Stimulated activated CD4-positive, alpha-beta T cell treated with anti-CD3 and anti-CD28 coated beads, TNF-alpha, amount 100 ng/mL, for 1 hour (primary cell): ENCODE measurements around the gene SLC49A4.
"Not testable (repeated sequence)": the region's sequence is repeated elsewhere in the genome, so short reads cannot be mapped to it uniquely, and the experiment has no call there.

ENCODE experiments used
- DNase-seq, 3 donors: peaks; one replicate each; pipeline ENCODE4 v3.0.0-alpha.2; 2020; ENCODE audit warnings: low read depth in 3 of 3, low spot score in 1 of 3

SLC49A4 gene, protein sequence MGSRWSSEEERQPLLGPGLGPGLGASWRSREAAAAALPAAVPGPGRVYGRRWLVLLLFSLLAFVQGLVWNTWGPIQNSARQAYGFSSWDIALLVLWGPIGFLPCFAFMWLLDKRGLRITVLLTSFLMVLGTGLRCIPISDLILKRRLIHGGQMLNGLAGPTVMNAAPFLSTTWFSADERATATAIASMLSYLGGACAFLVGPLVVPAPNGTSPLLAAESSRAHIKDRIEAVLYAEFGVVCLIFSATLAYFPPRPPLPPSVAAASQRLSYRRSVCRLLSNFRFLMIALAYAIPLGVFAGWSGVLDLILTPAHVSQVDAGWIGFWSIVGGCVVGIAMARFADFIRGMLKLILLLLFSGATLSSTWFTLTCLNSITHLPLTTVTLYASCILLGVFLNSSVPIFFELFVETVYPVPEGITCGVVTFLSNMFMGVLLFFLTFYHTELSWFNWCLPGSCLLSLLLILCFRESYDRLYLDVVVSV

DNA sequence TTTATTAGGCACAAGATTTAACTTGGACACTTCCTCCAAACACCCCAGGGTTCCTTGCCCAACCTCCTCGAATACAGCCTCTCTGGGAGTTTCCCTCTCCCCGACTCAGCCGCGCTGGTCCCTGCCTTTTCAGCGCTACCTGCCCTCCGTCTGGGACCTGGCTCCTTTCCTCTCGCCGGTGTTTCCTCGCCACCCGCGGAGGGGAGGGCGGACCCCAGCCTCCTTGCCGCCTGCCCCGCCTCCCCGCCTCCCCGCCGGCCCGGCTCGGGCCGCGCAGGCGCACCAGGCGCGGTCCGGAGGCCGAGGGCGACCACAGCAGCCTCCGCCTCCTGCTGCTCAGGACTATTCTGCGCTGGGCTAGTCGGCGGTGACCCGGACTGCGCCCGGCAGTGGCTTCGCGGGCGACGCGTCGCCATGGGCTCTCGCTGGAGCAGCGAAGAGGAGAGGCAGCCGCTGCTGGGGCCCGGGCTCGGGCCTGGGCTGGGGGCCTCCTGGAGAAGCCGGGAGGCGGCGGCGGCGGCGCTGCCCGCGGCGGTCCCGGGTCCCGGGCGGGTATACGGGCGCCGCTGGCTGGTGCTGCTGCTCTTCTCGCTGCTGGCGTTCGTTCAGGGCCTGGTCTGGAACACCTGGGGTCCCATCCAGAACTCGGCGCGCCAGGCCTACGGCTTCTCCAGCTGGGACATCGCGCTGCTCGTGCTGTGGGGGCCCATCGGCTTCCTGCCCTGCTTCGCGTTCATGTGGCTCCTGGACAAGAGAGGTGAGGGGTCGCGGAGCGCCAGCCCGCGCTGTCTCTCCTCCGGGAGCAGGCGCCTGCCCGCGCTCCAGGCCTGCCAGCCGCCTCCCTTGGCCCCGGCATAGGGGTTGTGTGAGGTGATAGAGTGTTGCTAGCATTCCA lies at the start of gene SLC49A4:
Gene SLC49A4, plus strand, starts transcription at position 291 of the 895 bp plus-strand sequence. Its CDS starts 124 bp downstream, at position 415.
- peak in 2 of 3 donors; percentile 33 to 52 for DNase-seq

DNA sequence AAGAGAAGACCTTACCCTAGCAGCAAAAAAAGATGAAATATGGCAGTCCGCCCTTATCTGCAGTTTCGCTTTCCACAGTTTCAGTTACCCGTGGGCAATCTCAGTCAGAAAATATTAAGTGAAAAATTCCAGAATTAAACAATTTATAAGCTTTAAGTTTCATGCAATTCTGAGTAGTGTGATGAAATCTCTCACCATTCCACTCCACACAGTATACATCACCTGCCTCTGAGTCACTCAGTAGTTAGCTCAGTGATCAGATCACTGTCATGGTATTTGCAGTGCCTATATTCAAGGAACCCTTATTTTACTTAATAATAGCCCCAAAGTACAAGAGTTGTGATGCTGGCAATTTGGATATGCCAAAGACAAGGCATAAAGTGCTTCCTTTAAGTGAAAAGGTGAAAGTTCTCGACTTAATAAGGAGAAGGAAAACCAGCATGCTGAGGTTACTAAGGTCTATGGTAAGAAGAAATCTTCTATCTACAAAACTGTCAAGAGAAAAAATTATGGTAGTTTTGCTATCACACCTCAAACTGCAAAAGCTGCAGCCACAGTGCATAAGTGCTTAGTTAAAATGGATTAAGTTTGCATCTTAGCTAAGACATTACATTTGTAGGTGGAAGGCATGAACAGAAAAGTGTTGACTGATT lies 49.4 kb upstream of the SLC49A4 start:
- no peak for DNase-seq

DNA sequence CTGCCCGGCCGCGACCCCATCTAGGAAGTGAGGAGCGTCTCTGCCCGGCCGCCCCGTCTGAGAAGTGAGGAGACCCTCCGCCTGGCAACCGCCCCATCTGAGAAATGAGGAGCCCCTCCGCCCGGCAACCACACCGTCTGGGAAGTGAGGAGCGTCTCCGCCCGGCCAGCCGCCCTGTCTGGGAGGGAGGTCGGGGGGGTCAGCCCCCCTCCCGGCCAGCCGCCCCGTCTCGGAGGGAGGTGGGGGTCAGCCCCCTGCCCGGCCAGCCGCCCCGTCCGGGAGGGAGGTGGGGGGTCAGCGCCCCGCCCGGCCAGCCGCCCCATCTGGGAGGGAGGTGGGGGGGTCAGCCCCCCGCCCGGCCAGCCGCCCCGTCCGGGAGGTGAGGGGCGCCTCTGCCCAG lies 47.6 kb upstream of the SLC49A4 start:
- DNase-seq = not testable (repeated sequence)

DNA sequence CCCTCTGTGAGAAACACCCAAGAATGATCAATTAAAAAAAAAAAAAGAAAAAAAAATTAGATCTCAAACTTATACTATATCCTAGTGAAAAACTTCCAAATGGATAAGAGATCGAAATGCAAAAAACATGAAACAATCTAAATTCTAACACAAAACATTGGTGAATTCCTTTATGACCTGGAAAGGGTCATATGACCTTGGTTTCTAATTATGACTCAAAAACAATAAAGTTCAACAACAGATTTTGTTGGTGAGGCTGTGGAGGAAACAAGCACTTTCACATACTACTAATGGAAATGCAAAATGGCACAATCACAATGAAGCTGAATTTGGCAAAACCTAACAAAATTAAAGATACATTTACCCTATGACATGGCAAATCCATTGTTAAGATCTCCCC lies 46.5 kb upstream of the SLC49A4 start:
- DNase-seq = no peak

DNA sequence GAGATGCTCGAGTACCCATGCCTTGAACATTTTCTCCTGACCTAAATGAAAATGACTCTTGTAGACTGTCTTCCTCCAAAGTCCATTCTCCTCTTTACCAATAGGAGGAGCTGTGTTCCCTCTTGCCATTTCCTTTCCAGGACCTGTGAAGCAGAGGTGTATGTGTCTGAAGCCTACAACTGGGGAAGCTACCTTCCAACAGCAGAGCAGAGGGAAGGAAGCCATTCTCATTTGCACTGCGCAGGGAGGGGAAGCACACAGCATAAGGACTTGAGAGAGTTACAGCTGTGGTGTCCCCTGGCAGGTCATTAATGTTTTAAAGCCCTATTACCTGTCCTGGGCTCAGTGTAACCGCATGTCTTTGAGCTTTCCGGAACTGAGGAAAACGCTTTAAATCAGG lies 39.9 kb upstream of the SLC49A4 start:
- DNase-seq = no peak

DNA sequence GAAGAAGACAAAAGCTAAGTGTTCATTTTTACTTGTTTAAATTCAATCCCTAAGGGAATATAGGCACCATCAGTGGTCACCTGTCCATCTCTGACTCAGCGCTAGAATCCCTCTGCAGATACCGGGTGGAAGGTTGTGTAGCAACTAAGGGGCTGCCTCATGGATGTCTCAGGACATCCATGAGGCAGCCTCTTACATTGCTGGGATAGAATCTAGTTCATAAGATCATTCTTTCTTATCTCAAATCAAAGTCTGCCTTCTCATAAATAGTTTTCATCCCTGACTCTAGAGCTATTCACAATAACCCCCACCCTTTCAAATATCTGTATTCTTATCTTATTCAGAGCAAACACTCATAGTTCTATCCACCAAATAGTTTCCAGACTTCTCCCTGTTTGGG lies 39.4 kb upstream of the SLC49A4 start:
- DNase-seq = no peak

DNA sequence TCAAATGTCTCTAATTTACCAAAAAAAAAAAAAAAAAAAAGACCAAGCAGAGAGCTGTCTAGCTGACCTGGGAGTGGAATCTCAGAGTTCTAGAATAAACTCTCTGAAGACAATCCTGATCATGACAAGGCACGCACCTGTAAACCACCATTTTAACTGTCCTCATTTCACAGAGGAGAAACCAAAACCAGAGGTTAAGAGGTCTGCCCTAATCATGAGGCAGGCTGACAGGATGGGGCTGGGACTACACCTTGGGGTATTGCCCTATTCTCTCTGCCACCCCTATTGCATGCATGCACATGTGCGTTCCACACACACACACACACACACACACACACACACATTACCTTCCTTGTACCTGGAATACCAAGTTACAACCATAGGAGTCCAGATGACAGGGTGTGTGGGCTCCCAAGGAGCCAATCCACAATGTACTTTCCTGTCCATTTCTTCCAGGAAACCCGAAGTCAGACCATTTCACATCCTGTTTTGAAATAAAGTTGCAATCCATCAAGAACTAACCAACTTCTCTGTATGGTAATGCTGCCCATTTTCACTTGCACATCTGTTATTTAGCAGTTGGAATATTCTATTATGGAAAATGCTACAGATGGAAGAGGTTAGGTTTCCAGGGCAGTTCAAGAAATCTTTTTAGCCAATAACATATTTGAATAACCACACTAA lies 35.9 kb upstream of the SLC49A4 start:
- no peak for DNase-seq

DNA sequence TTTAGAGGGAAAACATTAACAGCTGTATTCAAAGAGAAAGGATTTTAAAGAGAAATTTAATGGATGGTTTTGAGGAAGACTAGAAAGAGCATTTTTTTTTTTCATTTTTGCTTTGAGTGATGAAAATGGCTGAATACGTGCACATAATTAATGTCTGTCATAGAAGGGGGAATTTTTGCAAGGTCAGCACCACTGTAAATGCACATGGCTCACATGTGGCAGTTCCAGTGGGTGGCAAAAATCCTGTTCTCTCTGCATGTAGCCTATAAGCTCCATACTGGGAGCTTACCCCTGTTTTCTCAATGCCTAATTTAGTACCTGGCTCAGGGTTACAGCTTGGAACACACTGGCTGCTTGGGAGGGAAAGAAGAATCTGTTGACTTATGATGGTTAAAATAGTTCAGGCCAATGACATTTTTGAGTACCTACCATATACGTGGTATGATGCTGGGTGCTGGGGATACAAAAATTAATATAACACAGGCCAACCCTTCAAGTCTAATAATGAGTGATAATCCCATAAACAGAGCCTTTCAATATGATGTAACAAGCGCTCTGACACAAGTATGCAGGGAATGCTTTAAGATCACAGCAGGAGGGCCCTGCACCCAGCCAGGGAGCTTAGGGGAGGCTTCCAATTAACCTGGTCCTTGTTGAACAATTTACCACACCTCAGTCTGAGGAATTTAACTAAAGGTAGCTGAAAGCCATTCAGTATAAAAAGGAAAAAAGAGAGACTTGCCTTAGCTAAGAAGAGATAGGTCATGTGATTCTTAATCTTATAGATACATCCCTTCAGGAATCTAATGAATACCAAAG lies 34.2 kb upstream of the SLC49A4 start:
- DNase-seq = no peak

DNA sequence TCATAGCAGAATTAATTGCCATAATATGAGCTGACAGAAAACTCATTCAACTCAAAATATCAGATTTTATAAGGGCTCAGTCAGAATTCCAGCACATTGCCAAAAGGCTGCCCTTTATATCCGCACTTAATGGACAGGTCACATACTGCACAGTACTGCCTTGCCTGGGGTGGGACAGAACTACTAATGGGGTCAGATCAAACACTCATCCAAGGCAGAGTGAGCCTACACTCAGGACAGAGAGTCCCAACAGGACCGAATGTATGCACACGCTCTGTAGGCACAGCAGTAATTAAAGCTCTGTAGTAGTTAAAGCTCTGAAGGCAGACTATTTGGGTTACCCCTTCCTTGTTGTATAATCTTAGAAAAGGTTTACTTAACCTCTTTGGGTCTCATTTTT lies 28.4 kb upstream of the SLC49A4 start:
- no peak for DNase-seq

DNA sequence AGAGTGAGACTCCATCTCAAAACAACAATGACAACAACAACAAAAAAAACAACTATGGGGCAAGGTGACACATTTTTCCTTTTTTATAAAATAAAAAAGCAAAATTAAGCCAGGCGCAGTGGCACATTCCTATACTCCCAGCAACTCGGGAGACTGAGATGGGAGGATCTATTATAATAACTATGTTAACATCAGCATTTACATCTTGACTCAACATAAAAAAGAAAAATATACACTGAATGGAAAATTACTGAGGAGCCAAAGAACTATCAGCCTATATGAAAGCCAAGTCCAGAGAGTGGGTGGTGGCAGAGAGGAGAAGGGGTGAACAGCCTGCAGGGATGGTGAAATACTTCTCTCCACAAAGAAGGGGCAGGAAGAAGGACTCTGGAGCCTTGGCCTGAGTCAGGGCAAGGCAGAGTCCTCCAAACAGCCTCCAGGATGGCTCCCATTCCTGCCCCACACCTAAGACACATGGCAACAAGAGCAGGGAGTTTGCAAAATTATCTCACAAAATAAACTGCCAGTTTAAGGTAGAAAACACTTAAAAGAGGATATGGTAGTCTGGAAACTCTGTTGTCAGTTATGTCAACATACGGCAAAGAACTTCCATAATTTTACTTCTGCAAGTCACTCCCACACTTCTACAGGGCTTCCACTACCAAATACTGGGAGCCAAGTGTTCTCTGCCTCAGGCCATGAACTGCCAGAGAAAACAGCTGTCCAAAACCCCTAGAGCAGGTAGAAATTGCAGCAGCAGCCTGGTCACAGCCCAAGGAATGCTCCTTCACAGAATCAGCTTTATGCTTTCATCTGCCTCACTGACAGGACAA lies 27.1 kb upstream of the SLC49A4 start:
- DNase-seq = no peak

DNA sequence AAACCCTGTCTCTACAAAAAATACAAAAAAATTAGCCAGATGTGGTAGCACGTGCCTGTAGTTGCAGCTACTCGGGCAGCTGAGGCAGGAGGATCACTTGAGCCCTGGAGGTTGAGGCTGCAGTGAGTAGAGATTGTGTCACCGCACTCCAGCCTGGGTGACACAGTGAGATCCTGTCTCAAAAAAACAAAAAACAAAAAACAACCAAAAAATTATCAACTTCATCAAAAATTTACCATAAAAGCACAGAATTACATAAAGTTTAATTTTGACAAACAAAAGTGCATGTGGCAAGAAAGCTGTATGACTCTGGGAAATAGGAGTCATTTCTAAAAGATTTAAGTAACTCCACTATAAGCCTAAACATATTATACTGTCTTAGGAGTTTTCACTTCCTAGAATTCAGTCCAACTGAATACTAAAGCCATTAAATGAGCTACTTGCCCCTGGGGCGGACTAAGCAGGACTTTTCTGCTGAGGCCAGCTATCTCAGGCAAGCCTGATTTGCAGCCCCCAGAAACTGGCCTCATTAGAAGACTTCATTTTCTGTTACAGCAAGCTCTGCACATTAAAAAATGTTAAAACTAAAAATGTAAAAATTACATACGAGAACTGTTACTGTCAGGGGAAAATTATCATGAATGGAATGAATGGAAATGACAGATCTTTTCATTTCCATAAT lies 24.2 kb upstream of the SLC49A4 start:
- no peak for DNase-seq

DNA sequence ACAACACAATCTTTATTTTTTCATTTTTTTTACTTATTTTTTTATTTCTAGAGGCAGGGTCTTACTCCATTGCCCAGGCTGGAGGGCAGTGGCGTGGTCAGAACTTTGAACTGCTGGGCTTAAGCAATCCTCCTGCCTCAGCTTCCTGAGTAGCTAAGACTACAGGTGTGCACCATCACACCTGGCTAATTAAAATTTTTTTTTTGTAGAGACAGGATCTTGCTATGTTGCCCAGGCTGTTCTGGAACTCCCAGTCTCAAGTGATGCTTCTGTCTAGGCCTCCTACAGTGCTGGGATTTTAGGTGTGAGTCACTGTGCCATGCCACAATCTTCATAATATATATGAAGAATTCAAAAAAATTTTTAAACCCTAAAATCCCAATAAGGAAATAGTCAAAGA lies 22.0 kb upstream of the SLC49A4 start:
- DNase-seq = no peak

DNA sequence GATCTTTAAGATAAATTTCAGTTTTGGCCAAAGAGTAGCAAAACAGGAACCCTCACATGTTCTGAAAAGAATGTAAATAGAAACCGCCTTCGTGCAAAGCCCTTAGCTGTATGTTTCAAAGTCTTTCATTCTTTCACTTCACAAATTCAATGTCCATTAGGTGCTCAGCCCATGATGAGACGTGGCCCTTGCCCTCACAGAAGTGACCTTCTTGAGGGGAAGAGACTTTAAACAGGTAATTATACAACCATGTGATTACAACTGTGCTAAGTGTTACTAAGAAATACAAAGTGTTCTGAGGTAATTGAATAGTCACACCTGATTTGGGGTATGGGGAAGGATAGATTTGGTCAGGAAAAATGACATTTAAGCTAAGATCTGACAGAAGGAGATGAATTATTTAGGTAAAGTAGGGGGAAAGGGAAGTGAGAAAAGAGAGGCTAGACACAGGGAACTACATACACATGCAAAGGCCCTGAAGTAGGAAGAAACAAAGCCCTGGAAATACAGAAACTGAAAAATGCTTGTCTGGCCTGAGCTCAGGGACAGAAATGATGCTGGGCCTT lies 20.8 kb upstream of the SLC49A4 start:
- no peak for DNase-seq

DNA sequence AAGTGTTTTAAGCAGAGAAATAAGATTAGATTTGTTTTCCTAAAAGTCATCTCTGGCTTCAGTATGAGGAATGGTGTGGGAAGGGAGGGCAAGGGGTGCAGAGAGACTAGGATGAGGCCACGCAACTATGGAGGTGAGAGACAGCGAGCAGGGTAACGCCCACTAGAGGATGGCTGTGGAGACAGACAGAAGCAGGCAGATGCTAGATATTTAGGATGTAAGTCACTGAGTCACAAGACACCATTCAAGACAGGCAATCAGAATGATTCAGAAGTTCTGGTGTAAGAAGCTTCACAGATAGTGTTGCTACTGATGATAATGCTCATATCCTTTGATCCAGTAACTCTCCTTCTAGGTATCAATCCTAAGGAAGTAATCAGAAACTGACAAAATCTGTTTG lies 20.3 kb upstream of the SLC49A4 start:
- DNase-seq = no peak

DNA sequence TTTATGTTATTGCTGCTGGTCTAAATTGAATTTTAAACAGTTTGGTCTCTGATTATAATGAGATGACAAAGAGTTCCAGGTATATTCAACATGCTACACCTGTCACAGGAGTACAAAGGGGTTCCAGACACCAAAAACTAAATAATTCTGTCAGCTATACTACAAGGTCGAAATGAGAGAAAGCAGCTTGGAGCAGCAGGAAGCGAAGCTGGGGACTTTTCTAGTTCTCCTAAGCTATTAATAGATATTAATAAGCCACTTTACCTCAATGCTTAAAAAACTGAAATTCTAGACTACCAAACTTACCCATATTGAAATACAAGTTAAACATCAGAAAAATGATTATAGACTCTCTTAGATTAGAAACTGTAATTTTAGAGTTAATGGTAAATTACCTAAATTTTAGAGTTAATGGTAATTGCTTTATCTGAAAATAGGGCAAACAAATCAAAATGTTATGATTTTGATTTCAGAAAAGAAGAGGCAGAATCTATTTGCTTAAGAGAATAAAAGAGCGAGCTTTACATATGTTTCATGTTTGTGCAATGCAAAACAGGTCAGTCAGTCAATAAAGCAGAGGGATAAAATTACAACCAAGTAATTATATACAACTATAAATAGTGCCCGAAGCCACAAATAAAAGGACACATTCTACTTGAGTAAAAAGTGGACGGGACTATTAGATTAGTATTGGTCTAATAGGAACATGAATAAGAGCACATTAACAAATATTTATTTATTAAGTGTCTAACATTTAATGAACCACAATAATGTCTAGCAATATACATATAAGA lies 18.0 kb upstream of the SLC49A4 start:
- no peak for DNase-seq

DNA sequence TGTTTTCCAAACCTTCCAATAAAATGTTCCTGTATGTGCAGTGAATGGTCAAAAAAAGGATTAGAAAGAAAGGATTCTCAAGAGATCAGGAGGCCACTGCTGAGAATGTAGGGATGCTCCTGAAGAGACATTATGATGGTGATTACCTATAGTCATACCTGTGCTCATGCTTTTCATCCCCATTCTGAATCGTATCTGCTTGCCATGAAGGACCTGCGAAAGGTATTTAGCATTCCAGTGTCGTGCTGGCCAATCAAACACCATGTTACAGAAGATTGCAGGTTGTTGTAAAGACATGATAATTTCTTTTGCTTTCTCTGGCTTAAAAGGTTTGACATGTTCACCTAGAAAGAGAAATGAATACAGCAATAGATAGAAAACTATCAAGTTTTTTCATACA lies 17.3 kb upstream of the SLC49A4 start:
- DNase-seq = no peak

DNA sequence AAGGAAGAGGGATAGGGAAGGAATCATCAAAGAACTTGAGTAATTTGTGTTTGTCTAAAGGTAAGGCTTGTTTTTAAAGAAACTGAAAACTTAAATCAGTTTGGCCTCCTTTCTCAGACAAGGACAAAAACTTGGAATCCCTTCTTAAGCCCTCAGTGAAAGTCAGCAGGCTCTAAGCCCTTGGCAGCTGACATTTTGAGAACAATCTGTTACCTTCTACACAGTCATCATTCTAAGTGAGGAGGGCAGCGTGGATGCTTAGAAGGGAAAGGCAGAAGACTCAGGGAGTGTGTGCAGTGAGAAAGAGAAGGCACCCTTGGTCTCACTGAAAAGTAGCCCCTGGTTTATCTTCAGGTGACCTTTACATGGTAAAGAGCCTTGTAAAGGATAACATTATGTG lies 12.1 kb upstream of the SLC49A4 start:
- no peak for DNase-seq

DNA sequence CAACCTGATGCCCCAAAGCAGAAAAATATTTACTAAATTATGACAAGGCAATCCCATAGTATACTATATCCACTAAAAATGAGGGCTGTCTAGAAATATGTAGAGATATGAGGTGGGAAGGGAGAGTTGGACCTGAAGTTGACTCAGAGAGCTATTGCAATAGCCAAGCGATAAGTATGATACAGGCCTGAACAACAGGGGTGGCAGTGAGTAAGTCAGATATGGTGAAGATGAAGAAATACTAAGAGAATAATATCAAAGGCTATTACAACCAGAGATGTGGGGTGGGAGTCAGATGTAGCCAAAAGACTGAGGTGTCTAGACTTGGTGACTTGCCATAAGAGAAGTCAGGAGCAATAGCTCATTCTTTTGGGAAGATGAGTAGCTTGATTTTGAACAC lies 10.4 kb upstream of the SLC49A4 start:
- no peak for DNase-seq
